CD14-positive monocyte (primary cell): ENCODE results near the gene HOXC9. TPM values are rescaled to one million over a fixed set of nuclear protein-coding genes. Genes with fewer than 3 reads are reported as not detected.

Source experiments
- DNase-seq, 3 donors: peaks; one replicate each; pipeline ENCODE4 v3.0.0-alpha.2; 2011 to 2022
- H2AFZ ChIP-seq: 2 replicates; pipeline ENCODE4 v1.6.0; 2012; ENCODE audit warnings: mild to moderate bottlenecking, low read depth, low read length, inconsistent platforms; ENCODE audit not compliant: insufficient read depth, poor library complexity, severe bottlenecking
- H3K27ac ChIP-seq, 2 donors: 1 replicate in 1 of 2; 2 replicates in 1 of 2; pipeline ENCODE4 v1.5.1; 2012 to 2013; ENCODE audit warnings: low read length in 2 of 2, control low read depth in 1 of 2, inconsistent platforms in 1 of 2, low read depth in 1 of 2, mild to moderate bottlenecking in 1 of 2
- H3K27me3 ChIP-seq, 2 donors: one replicate each; pipeline versions ENCODE4 v1.6.0 to v1.6.1; 2011 to 2013; ENCODE audit warnings: low read length in 2 of 2; ENCODE audit not compliant: control insufficient read depth in 2 of 2, insufficient read depth in 2 of 2
- H3K36me3 ChIP-seq, 2 donors: replicated peaks in 1 of 2; 1 replicate in 1 of 2; 2 replicates in 1 of 2; pipeline versions ENCODE4 v1.5.1 to v1.6.1; 2012 to 2013; ENCODE audit warnings: low read length in 2 of 2, control low read depth in 1 of 2, inconsistent platforms in 1 of 2, mild to moderate bottlenecking in 1 of 2; ENCODE audit not compliant: insufficient read depth in 2 of 2, control insufficient read depth in 1 of 2
- H3K4me1 ChIP-seq, 2 donors: 1 replicate in 1 of 2; 2 replicates in 1 of 2; pipeline versions ENCODE4 v1.5.1 to v1.6.1; 2012 to 2013; ENCODE audit warnings: low read length in 2 of 2, control low read depth in 1 of 2, inconsistent platforms in 1 of 2, mild to moderate bottlenecking in 1 of 2, moderate library complexity in 1 of 2; ENCODE audit not compliant: insufficient read depth in 2 of 2, control insufficient read depth in 1 of 2
- H3K4me2 ChIP-seq: replicated peaks from 2 replicates; pipeline ENCODE3; 2012; ENCODE audit warnings: low read length, moderate library complexity, mild to moderate bottlenecking; ENCODE audit not compliant: poor library complexity, severe bottlenecking; ENCODE audit errors: extremely low read depth
- H3K4me3 ChIP-seq, 3 experiments: fragments of 200-600 bp in 1 of 3; sonication (generic) in 1 of 3; replicated peaks in 1 of 3; 1 replicate in 2 of 3; 2 replicates in 1 of 3; pipeline ENCODE4 v1.5.1; 2011 to 2013; ENCODE audit warnings: low read length in 3 of 3, mild to moderate bottlenecking in 3 of 3, control low read depth in 2 of 3, low read depth in 2 of 3, inconsistent platforms in 1 of 3, moderate library complexity in 1 of 3
- H3K79me2 ChIP-seq: 2 replicates; pipeline ENCODE4 v1.6.0; 2012; ENCODE audit warnings: mild to moderate bottlenecking, control low read depth, inconsistent platforms, low read length, moderate library complexity; ENCODE audit not compliant: insufficient read depth
- H3K9ac ChIP-seq: 2 replicates; pipeline ENCODE4 v1.6.0; 2017; ENCODE audit warnings: low read length, mild to moderate bottlenecking; ENCODE audit not compliant: insufficient read depth, poor library complexity, severe bottlenecking
- H3K9me3 ChIP-seq, 2 donors: replicated peaks in 1 of 2; 1 replicate in 1 of 2; 2 replicates in 1 of 2; pipeline versions ENCODE4 v1.5.1 to v1.6.1; 2012 to 2013; ENCODE audit warnings: low read length in 2 of 2, control low read depth in 1 of 2; ENCODE audit not compliant: control insufficient read depth in 1 of 2, insufficient read depth in 1 of 2
- H4K20me1 ChIP-seq: 2 replicates; pipeline ENCODE4 v1.6.0; 2012; ENCODE audit warnings: mild to moderate bottlenecking, low read length, control low read depth, moderate library complexity; ENCODE audit not compliant: insufficient read depth
- H3K27ac Mint-ChIP-seq, 7 donors: one replicate each; pipeline ENCODE4 v1.8.0; 2020; ENCODE audit warnings: mild to moderate bottlenecking in 7 of 7, mixed read lengths in 7 of 7, moderate library complexity in 6 of 7, inconsistent platforms in 2 of 7
- H3K27me3 Mint-ChIP-seq, 3 donors: one replicate each; pipeline ENCODE4 v1.8.0; 2021 to 2022; ENCODE audit warnings: low read depth in 3 of 3, mild to moderate bottlenecking in 3 of 3, mixed read lengths in 3 of 3, moderate library complexity in 3 of 3, inconsistent platforms in 1 of 3
- H3K36me3 Mint-ChIP-seq, 2 donors: one replicate each; pipeline ENCODE4 v1.8.0; 2020; ENCODE audit warnings: mixed read lengths in 2 of 2, inconsistent platforms in 1 of 2, mild to moderate bottlenecking in 1 of 2
- H3K4me1 Mint-ChIP-seq: one replicate; pipeline ENCODE4 v1.8.0; 2020; ENCODE audit warnings: mild to moderate bottlenecking, mixed read lengths
- H3K4me3 Mint-ChIP-seq, 2 donors: one replicate each; pipeline ENCODE4 v1.8.0; 2020; ENCODE audit warnings: mild to moderate bottlenecking in 2 of 2, mixed read lengths in 2 of 2, moderate library complexity in 1 of 2
- H3K9me3 Mint-ChIP-seq, 7 donors: one replicate each; pipeline ENCODE4 v1.8.0; 2020 to 2022; ENCODE audit warnings: mixed read lengths in 7 of 7, mild to moderate bottlenecking in 6 of 7, moderate library complexity in 6 of 7, inconsistent platforms in 2 of 7
- CTCF ChIP-seq: fragments of 200-600 bp; IDR thresholded peaks from one replicate; pipeline ENCODE4 v1.8.0; 2022; ENCODE audit warnings: antibody characterized with exemption, mild to moderate bottlenecking
- WGBS: methylation state at CpG from one replicate; pipeline ENCODE4 v1.1.5; 2013; ENCODE audit warnings: missing lambda C conversion rate; ENCODE audit not compliant: insufficient coverage; 5-methylcytosine and 5-hydroxymethylcytosine counted together
- intact Hi-C, 2 donors: fragments of 100-400 bp; cut with micrococcal nuclease; formaldehyde crosslinking; loops; one replicate each; pipeline versions ENCODE4 v1.15.0 to v1.15.1; 2023
- polyA plus RNA-seq, 3 donors: library from polyadenylated mRNA; depleted of rRNA in 1 of 3; unstranded in 2 of 3; stranded (reverse) in 1 of 3; fragments of 300-500 nt in 2 of 3; fragments of >200 nt in 1 of 3; fragmentation: Illumina TruSeq in 2 of 3; gene quantifications; 1 replicate in 2 of 3; 2 replicates in 1 of 3; pipeline ENCODE4 v1.2.3, GENCODE V29; 2012 to 2021

HOXC9 gene
- polyA plus RNA-seq, 3 donors: not detected

GRCh38 chr12:53956914-53957536 is 42.9 kb upstream of the HOXC9 start:
- H3K27ac Mint-ChIP-seq: no peak overlapping the region
- no peak overlapping the region for H3K27ac ChIP-seq
- WGBS: 13% methylated on average over 9 of the region's 11 CpGs
- peaks cover 94 to 99% (median 96%) of the 10 kb centered on the region in 3 donors for H3K27me3 Mint-ChIP-seq
- H4K20me1 ChIP-seq: no peaks in the 10 kb centered on the region
- H3K4me3 ChIP-seq: no peak overlapping the region
- no peak for DNase-seq
- H3K4me2 ChIP-seq: no peak overlapping the region
- H3K79me2 ChIP-seq: no peaks in the 10 kb centered on the region
- H3K9me3 Mint-ChIP-seq: peaks cover 2 to 62% (median 33%) of the 10 kb centered on the region in 7 donors
- no peaks in the 10 kb centered on the region for H3K4me1 ChIP-seq
- H3K4me1 Mint-ChIP-seq: peaks cover 12% of the 10 kb centered on the region
- peaks cover 7 to 84% of the 10 kb centered on the region in 2 donors for H3K9me3 ChIP-seq
- H3K36me3 ChIP-seq: no peaks in the 10 kb centered on the region
- H2AFZ ChIP-seq: no peak overlapping the region
- TF ChIP-seq CTCF: no peak
- peaks cover 93 to 99% of the 10 kb centered on the region in 2 donors for H3K27me3 ChIP-seq
- H3K9ac ChIP-seq: no peak overlapping the region
- intact Hi-C loops: no loop called here
- peak overlapping the region in 1 of 2 donors; percentile 87 for H3K4me3 Mint-ChIP-seq
- H3K36me3 Mint-ChIP-seq: peaks cover 2 to 17% of the 10 kb centered on the region in 2 donors

GRCh38 chr12:53958128-53958527 is 41.8 kb upstream of the HOXC9 start:
- no peaks in the 10 kb centered on the region for H3K79me2 ChIP-seq
- no peak overlapping the region for H3K9ac ChIP-seq
- peak overlapping the region in 1 of 2 donors; percentile 81 for H3K4me3 Mint-ChIP-seq
- H3K27me3 ChIP-seq: peaks cover 93 to 99% of the 10 kb centered on the region in 2 donors
- H3K36me3 ChIP-seq: no peaks in the 10 kb centered on the region
- no peak overlapping the region for H2AFZ ChIP-seq
- H4K20me1 ChIP-seq: no peaks in the 10 kb centered on the region
- intact Hi-C loops: no loop called here
- H3K27ac ChIP-seq: no peak overlapping the region
- no peak overlapping the region for H3K4me3 ChIP-seq
- H3K4me1 ChIP-seq: no peaks in the 10 kb centered on the region
- no peak overlapping the region for H3K4me2 ChIP-seq
- H3K27ac Mint-ChIP-seq: no peak overlapping the region
- peaks cover 7 to 80% of the 10 kb centered on the region in 2 donors for H3K9me3 ChIP-seq
- DNase-seq: no peak
- H3K27me3 Mint-ChIP-seq: peaks cover 93 to 97% (median 95%) of the 10 kb centered on the region in 3 donors
- peaks cover 2 to 60% (median 33%) of the 10 kb centered on the region in 7 donors for H3K9me3 Mint-ChIP-seq
- H3K36me3 Mint-ChIP-seq: peaks cover 2 to 17% of the 10 kb centered on the region in 2 donors
- TF ChIP-seq CTCF: no peak
- WGBS: 23% methylated on average over 3 of the region's 3 CpGs
- peaks cover 12% of the 10 kb centered on the region for H3K4me1 Mint-ChIP-seq
